HG02588 (cell line): ENCODE results near the gene TNRC18.
"Not testable (repeated sequence)": the region's sequence is repeated elsewhere in the genome, so short reads cannot be mapped to it uniquely, and the experiment has no call there.

Experiments
- ATAC-seq: cut with Tn5 transposase; IDR thresholded peaks from one replicate; pipeline ENCODE4 v1.9.1; 2021; ENCODE audit warnings: mild to moderate bottlenecking, moderate library complexity; ENCODE audit not compliant: unreplicated experiment

TNRC18 gene

GRCh38 chr7:5324961-5325360, 98.7 kb downstream of the TNRC18 start:
- no peak for ATAC-seq

GRCh38 chr7:5323800-5324781, 99.5 kb downstream of the TNRC18 start:
- not testable (repeated sequence) for ATAC-seq

- ATAC-seq = no peak
Observed at GRCh38 chr7:5322621-5323410, 100.8 kb downstream of the TNRC18 start.

- no peak for ATAC-seq
Observed at GRCh38 chr7:5320802-5321396, 102.7 kb downstream of the TNRC18 start.

- no peak for ATAC-seq
Observed at GRCh38 chr7:5320391-5320790, 103.2 kb downstream of the TNRC18 start.

- not testable (repeated sequence) for ATAC-seq
Observed at GRCh38 chr7:5318613-5319012, 105.0 kb downstream of the TNRC18 start.

GRCh38 chr7:5315761-5316160, 107.9 kb downstream of the TNRC18 start:
- ATAC-seq = no peak

- ATAC-seq = no peak
Observed at GRCh38 chr7:5314864-5315263, 108.8 kb downstream of the TNRC18 start.

- ATAC-seq = not testable (repeated sequence)
Observed at GRCh38 chr7:5313076-5313885, 110.4 kb downstream of the TNRC18 start.

- ATAC-seq = not testable (repeated sequence)
Observed at GRCh38 chr7:5312276-5313070, 111.2 kb downstream of the TNRC18 start.

GRCh38 chr7:5310822-5311405, 112.7 kb downstream of the TNRC18 start:
- no peak for ATAC-seq

GRCh38 chr7:5309146-5309545, 114.5 kb downstream of the TNRC18 start:
- no peak for ATAC-seq

- not testable (repeated sequence) for ATAC-seq
Observed at GRCh38 chr7:5307221-5308142, 116.2 kb downstream of the TNRC18 start.

- not testable (repeated sequence) for ATAC-seq
Observed at GRCh38 chr7:5305050-5305449, 118.6 kb downstream of the TNRC18 start.

GRCh38 chr7:5303591-5304505, 119.8 kb downstream of the TNRC18 start:
- no peak for ATAC-seq

- no peak for ATAC-seq
Observed at GRCh38 chr7:5303061-5303460, 120.6 kb downstream of the TNRC18 start.

- no peak for ATAC-seq
Observed at GRCh38 chr7:5302577-5302976, 121.1 kb downstream of the TNRC18 start.
